Panc1 (cell line): Measurements from ENCODE around the gene PXDN. TPM values are rescaled to one million over a fixed set of nuclear protein-coding genes. Genes with fewer than 3 reads are reported as not detected.
A peak's percentile ranks its signal among the peaks of the same experiment; 100 is the strongest.
"Not testable (repeated sequence)": the region's sequence is repeated elsewhere in the genome, so short reads cannot be mapped to it uniquely, and the experiment has no call there.

Experiments
- ATAC-seq: fragments of 200-7000 bp; cut with Tn5 transposase; 2 replicates; pipeline ENCODE4 v1.9.1; 2020; ENCODE audit warnings: mild to moderate bottlenecking, moderate library complexity
- BruUV-seq: library from RNA; stranded (reverse); fragments of 400-500 nt; replicated peaks from 2 replicates; lab custom pipeline; 2021; lab: Mats Ljungman, UMichigan
- CTCF ChIA-PET: fragments of 300-600 bp; sonication (Branson Sonifier 250); formaldehyde crosslinking; loops from one replicate; lab custom pipeline; 2022; ENCODE audit warnings: antibody characterized with exemption; lab: Charles Lee
- POLR2A ChIA-PET: fragments of 300-600 bp; sonication (Branson Sonifier 250); formaldehyde crosslinking; loops from one replicate; lab custom pipeline; 2022; ENCODE audit warnings: antibody characterized with exemption; lab: Charles Lee
- DNase-seq: peaks from one replicate; pipeline ENCODE4 v3.0.0-alpha.2; 2010; ENCODE audit warnings: low read depth, low spot score
- H3K27ac ChIP-seq: 2 replicates; pipeline ENCODE4 v1.5.1; 2011; ENCODE audit warnings: mild to moderate bottlenecking, low read length, inconsistent platforms
- H3K27me3 ChIP-seq: fragments of 200-500 bp; sonication (Bioruptor generic); 2 replicates; pipeline ENCODE4 v1.6.0; 2014; ENCODE audit warnings: low read length, inconsistent platforms; ENCODE audit not compliant: control insufficient read depth, insufficient read depth
- H3K36me3 ChIP-seq: fragments of 200-500 bp; sonication (Bioruptor generic); 2 replicates; pipeline ENCODE4 v1.5.1; 2014; ENCODE audit warnings: inconsistent platforms, mild to moderate bottlenecking, low read length, moderate library complexity; ENCODE audit not compliant: control insufficient read depth, insufficient read depth
- H3K4me1 ChIP-seq: 2 replicates; pipeline ENCODE4 v1.5.1; 2011; ENCODE audit warnings: inconsistent platforms, mild to moderate bottlenecking, low read length, moderate library complexity; ENCODE audit not compliant: control insufficient read depth, insufficient read depth
- H3K4me3 ChIP-seq, 2 experiments: 2 replicates each; pipeline ENCODE4 v1.5.1; 2011 to 2012; ENCODE audit warnings: low read depth in 2 of 2, low read length in 2 of 2, mild to moderate bottlenecking in 2 of 2, inconsistent platforms in 1 of 2, moderate library complexity in 1 of 2
- H3K9me3 ChIP-seq: fragments of 200-500 bp; sonication (Bioruptor generic); 2 replicates; pipeline ENCODE4 v1.5.1; 2014; ENCODE audit warnings: low read depth, mild to moderate bottlenecking, inconsistent platforms, low read length, moderate library complexity; ENCODE audit not compliant: control insufficient read depth, insufficient read depth
- POLR2AphosphoS5 ChIP-seq: IDR thresholded peaks from 2 replicates; pipeline ENCODE4 v1.6.1; 2012; ENCODE audit warnings: mild to moderate bottlenecking, low read depth, low read length, moderate library complexity
- SIN3A ChIP-seq: IDR thresholded peaks from 2 replicates; pipeline ENCODE4 v1.6.1; 2012; ENCODE audit warnings: low read depth, mild to moderate bottlenecking, low read length, moderate library complexity, borderline replicate concordance; ENCODE audit not compliant: insufficient read depth
- TCF7L2 ChIP-seq: IDR thresholded peaks from 2 replicates; pipeline ENCODE4 v1.6.1; 2011; ENCODE audit warnings: mild to moderate bottlenecking, low read depth, low read length, inconsistent platforms
- in situ Hi-C: cut with HindIII; loops from 2 replicates; pipeline ENCODE4 v1.10.0; 2016; ENCODE audit warnings: low sequenced_read_pairs, low pct_unique_long_range_greater_than_20kb
- intact Hi-C: fragments of 100-400 bp; cut with micrococcal nuclease; formaldehyde crosslinking; loops from one replicate; pipeline ENCODE4 v1.10.0; 2022; ENCODE audit not compliant: unreplicated experiment
- total RNA-seq: library from RNA; stranded (reverse); gene quantifications from one replicate; pipeline ENCODE4 v1.2.1, GENCODE V29; 2021; ENCODE audit not compliant: unreplicated experiment
- TF ChIP-seq, protein P1 (sequence below): fragments of 450-650 bp; IDR thresholded peaks from 2 replicates; pipeline ENCODE4 v1.5.1; 2017; ENCODE audit warnings: mild to moderate bottlenecking
- TF ChIP-seq, protein P2 (sequence below), 2 experiments: IDR thresholded peaks; 2 replicates each; pipeline ENCODE4 v1.6.1; 2011 to 2012; ENCODE audit warnings: low read depth in 2 of 2, control low read depth in 1 of 2, low read length in 1 of 2, mild to moderate bottlenecking in 1 of 2, moderate library complexity in 1 of 2; ENCODE audit not compliant: insufficient read depth in 1 of 2

PXDN gene
- total RNA-seq, 1 experiment from 2014 or later, result 2.5 TPM

DNA sequence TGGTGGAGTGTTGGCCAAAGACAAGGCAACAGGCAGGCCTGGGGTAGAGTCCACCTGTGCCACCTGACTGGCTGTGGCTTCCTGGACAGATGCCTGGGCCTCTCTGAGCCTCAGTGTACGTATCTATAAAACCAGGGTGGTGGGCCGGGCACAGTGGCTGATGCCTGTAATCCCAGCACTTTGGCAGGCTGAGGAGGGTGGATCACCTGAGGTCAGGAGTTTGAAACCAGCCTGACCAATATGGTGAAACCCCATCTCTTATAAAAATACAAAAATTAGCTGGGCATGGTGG, 28.4 kb downstream of the PXDN start:
- intact Hi-C loops, BruUV-seq, H3K9me3 ChIP-seq, in situ Hi-C loops, H3K4me3 ChIP-seq, DNase-seq, CTCF ChIA-PET, H3K36me3 ChIP-seq, H3K27me3 ChIP-seq, ATAC-seq, H3K4me1 ChIP-seq: not testable (repeated sequence)
- peak overlapping the region; percentile 21; the same call in 1 of the 2 replicates for H3K27ac ChIP-seq
- POLR2A ChIA-PET, result interaction anchor here (0.6 kb wide), 1 partner anchor 57 kb away, joined by 3 read pairs; no protein-coding TSS in a partner anchor

DNA sequence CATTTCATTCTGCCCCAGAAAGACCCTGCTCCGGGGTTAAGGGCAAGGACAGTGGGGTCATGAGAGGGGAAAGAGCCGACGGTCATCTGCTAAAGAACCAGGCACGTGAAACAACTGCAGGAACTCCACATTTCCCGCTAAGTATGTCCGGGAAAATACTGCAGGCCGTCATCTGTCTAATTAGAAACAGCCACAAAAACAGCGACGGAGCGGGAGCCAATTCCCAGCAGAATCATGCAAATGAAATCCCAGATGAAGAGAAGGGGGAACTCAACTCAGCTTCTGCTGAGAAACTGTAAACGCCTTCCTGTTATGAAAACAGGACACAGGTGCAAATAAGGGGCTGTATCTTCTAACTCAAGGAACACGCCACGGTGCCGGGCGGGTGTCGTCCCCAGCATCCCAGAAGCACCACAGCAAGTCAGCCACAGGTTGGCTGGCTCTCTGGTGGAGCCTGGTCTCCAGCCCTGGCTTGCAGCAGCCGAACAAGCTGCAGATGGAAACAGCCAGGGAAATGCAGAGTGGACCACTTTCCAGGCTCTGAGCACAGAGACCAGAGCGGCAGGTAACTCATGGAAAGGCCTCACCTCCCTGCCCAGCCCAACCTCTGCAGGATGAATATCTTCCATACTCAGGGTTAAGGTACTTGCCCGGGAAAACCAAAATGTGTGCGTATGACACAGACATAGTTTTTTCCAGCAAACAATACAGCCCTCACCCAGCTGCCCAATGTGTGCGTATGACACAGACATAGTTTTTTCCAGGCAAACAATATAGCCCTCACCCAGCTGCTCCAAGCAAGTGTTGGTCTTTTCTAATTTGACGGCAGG, 28.9 kb downstream of the PXDN start:
- Histone ChIP-seq H3K4me1 (peaks cover 4% of the 10 kb centered on the region; the same call in 1 of the 2 replicates), H3K27me3 (no peaks in the 10 kb centered on the region), H3K9me3 (no peaks in the 10 kb centered on the region), H3K27ac (peak overlapping the region; percentile 21; the same call in 1 of the 2 replicates), H3K36me3 (no peaks in the 10 kb centered on the region), H3K4me3 (no peak overlapping the region)
- no peak for DNase-seq
- no TSS peak for BruUV-seq
- no peak for ATAC-seq
- TF ChIP-seq, protein P1, sequence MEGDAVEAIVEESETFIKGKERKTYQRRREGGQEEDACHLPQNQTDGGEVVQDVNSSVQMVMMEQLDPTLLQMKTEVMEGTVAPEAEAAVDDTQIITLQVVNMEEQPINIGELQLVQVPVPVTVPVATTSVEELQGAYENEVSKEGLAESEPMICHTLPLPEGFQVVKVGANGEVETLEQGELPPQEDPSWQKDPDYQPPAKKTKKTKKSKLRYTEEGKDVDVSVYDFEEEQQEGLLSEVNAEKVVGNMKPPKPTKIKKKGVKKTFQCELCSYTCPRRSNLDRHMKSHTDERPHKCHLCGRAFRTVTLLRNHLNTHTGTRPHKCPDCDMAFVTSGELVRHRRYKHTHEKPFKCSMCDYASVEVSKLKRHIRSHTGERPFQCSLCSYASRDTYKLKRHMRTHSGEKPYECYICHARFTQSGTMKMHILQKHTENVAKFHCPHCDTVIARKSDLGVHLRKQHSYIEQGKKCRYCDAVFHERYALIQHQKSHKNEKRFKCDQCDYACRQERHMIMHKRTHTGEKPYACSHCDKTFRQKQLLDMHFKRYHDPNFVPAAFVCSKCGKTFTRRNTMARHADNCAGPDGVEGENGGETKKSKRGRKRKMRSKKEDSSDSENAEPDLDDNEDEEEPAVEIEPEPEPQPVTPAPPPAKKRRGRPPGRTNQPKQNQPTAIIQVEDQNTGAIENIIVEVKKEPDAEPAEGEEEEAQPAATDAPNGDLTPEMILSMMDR, result no peak
- TF ChIP-seq, protein P2, sequence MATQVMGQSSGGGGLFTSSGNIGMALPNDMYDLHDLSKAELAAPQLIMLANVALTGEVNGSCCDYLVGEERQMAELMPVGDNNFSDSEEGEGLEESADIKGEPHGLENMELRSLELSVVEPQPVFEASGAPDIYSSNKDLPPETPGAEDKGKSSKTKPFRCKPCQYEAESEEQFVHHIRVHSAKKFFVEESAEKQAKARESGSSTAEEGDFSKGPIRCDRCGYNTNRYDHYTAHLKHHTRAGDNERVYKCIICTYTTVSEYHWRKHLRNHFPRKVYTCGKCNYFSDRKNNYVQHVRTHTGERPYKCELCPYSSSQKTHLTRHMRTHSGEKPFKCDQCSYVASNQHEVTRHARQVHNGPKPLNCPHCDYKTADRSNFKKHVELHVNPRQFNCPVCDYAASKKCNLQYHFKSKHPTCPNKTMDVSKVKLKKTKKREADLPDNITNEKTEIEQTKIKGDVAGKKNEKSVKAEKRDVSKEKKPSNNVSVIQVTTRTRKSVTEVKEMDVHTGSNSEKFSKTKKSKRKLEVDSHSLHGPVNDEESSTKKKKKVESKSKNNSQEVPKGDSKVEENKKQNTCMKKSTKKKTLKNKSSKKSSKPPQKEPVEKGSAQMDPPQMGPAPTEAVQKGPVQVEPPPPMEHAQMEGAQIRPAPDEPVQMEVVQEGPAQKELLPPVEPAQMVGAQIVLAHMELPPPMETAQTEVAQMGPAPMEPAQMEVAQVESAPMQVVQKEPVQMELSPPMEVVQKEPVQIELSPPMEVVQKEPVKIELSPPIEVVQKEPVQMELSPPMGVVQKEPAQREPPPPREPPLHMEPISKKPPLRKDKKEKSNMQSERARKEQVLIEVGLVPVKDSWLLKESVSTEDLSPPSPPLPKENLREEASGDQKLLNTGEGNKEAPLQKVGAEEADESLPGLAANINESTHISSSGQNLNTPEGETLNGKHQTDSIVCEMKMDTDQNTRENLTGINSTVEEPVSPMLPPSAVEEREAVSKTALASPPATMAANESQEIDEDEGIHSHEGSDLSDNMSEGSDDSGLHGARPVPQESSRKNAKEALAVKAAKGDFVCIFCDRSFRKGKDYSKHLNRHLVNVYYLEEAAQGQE (IDR thresholded peaks at IDR 0.05; ENCODE audit: insufficient read depth in 1 of 2, low read depth in 2 of 2, low read length in 1 of 2), result no peak
- TF ChIP-seq SIN3A (no peak), TCF7L2 (no peak), POLR2AphosphoS5 (no peak)
- in situ Hi-C loops, result no loop called here
- ChIA-PET CTCF (no interaction called here), POLR2A (interaction anchor here (0.6 kb wide), 1 partner anchor 58 kb away, joined by 3 read pairs; no protein-coding TSS in a partner anchor)
- intact Hi-C loops, result no loop called here
